Tongue (tissue), 2 donors: ENCODE results near the gene ATP1A2. TPM values are rescaled to one million over a fixed set of nuclear protein-coding genes. Genes with fewer than 3 reads are reported as not detected.

Experiments
- DNase-seq: peaks from one replicate; pipeline ENCODE4 v3.0.0-alpha.2; 2015
- total RNA-seq: library from RNA; depleted of rRNA; stranded (reverse); fragments of >200 nt; gene quantifications from one replicate; pipeline ENCODE4 v1.2.3, GENCODE V29; 2014

Gene ATP1A2
- total RNA-seq = 144 TPM

GRCh38 chr1:160115545-160116282 lies at the start of gene ATP1A2:
ATP1A2 (plus strand) TSS chr1:160115759; CDS start chr1:160115862, 103 bp downstream.
- DNase-seq = peak; percentile 76

GRCh38 chr1:160066829-160067745 lies 48.5 kb upstream of the ATP1A2 start:
- DNase-seq = no peak

GRCh38 chr1:160068225-160068624 lies 47.3 kb upstream of the ATP1A2 start:
- peak; percentile 45 for DNase-seq

- no peak for DNase-seq
Measured at GRCh38 chr1:160069460-160070231, 45.9 kb upstream of the ATP1A2 start, which contains the start of gene KCNJ10. KCNJ10 (minus strand) TSS chr1:160070160; CDS start chr1:160042532, 27,628 bp downstream.

GRCh38 chr1:160070243-160071163 lies 45.1 kb upstream of the ATP1A2 start:
- DNase-seq = peak; percentile 93

GRCh38 chr1:160071289-160071688 lies 44.3 kb upstream of the ATP1A2 start:
- no peak for DNase-seq

- no peak for DNase-seq
Measured at GRCh38 chr1:160074865-160075264, 40.7 kb upstream of the ATP1A2 start.

- DNase-seq = no peak
Measured at GRCh38 chr1:160075836-160076235, 39.7 kb upstream of the ATP1A2 start.

- no peak for DNase-seq
Measured at GRCh38 chr1:160076295-160076694, 39.3 kb upstream of the ATP1A2 start.

GRCh38 chr1:160077486-160077885 lies 38.1 kb upstream of the ATP1A2 start:
- DNase-seq = no peak

- DNase-seq = peak; percentile 92
Measured at GRCh38 chr1:160078512-160079195, 36.9 kb upstream of the ATP1A2 start.

GRCh38 chr1:160079448-160079847 lies 36.1 kb upstream of the ATP1A2 start:
- DNase-seq = no peak

- DNase-seq = no peak
Measured at GRCh38 chr1:160080381-160081100, 35.0 kb upstream of the ATP1A2 start.

- no peak for DNase-seq
Measured at GRCh38 chr1:160081261-160081936, 34.2 kb upstream of the ATP1A2 start, which contains the start of gene KCNJ9. KCNJ9 (plus strand) TSS chr1:160081538; CDS start chr1:160084031, 2,493 bp downstream.

GRCh38 chr1:160082487-160082886 lies 33.1 kb upstream of the ATP1A2 start:
- DNase-seq = no peak

- DNase-seq = no peak
Measured at GRCh38 chr1:160082926-160083325, 32.6 kb upstream of the ATP1A2 start.

- DNase-seq = peak; percentile 66
Measured at GRCh38 chr1:160083968-160084770, 31.4 kb upstream of the ATP1A2 start.

- no peak for DNase-seq
Measured at GRCh38 chr1:160084771-160085321, 30.7 kb upstream of the ATP1A2 start.
